PFSK-1 (cell line): Measurements from ENCODE around the gene TMSB10.

Experiments used
- FOXP2 ChIP-seq: optimal IDR thresholded peaks from 2 replicates; pipeline ENCODE3; 2011; ENCODE audit warnings: borderline replicate concordance, control low read depth, inconsistent platforms; ENCODE audit not compliant: insufficient read depth; ENCODE audit errors: extremely low read length, extremely low read depth
- POLR2AphosphoS5 ChIP-seq: IDR thresholded peaks from 2 replicates; pipeline ENCODE4 v1.6.1; 2012; ENCODE audit warnings: low read depth, mild to moderate bottlenecking, control low read depth, low read length, moderate library complexity
- REST ChIP-seq, 2 experiments: IDR thresholded peaks; 2 replicates each; pipeline versions ENCODE4 v1.6.1 to v1.8.0; 2011 to 2012; ENCODE audit warnings: low read depth in 2 of 2, low read length in 2 of 2, control low read depth in 1 of 2, inconsistent platforms in 1 of 2, mild to moderate bottlenecking in 1 of 2, moderate library complexity in 1 of 2; ENCODE audit not compliant: insufficient read depth in 1 of 2
- SIN3A ChIP-seq: IDR thresholded peaks from 2 replicates; pipeline ENCODE4 v1.6.1; 2012; ENCODE audit warnings: mild to moderate bottlenecking, low read length, moderate library complexity, borderline replicate concordance; ENCODE audit not compliant: insufficient read depth
- TAF1 ChIP-seq: IDR thresholded peaks from 2 replicates; pipeline ENCODE4 v1.6.1; 2012; ENCODE audit warnings: low read length, control low read depth, borderline replicate concordance; ENCODE audit not compliant: insufficient read depth

The TMSB10 gene

GRCh38 chr2:84878459-84878858 lies 27.0 kb upstream of the TMSB10 start:
- TF ChIP-seq POLR2AphosphoS5 = no peak
- TF ChIP-seq SIN3A = no peak
- TF ChIP-seq REST (IDR thresholded peaks at IDR 0.05; ENCODE audit: insufficient read depth in 1 of 2, low read depth in 2 of 2, low read length in 2 of 2) = no peak
- no peak for TF ChIP-seq TAF1
- no peak for TF ChIP-seq FOXP2

DNA sequence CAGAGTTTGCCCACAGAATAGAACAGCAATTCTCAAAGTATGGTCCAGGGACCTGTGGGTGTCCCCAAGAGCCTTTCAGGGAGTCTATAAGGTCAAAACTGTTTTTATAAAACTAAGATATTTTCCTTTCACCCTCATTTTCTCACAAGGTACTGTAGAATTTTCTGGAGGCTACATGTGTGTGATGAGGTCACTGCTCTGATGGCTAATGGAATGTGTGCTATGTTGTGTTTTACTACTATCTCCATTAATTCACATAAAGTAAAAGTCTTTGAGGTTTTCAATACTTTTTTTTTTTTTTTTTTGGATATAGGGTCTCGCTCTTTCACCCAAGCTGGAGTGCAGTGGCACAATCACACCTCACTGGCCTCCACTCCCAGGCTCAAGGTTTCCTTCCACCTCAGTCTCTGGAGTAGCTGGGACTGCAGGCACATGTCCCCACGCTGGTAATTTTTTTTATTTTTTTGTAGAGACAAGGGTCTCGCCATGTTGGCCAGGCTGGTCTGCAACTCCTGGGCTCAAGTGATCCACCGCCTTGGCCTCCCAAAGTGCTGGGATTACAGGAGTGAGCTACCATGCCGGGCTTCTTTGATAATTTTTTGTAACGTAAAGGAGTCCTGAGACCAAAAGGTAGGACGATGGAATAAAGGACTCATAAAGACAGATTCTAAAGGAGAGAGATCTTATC lies 26.4 kb upstream of the TMSB10 start:
- no peak for TF ChIP-seq REST (IDR thresholded peaks at IDR 0.05; ENCODE audit: insufficient read depth in 1 of 2, low read depth in 2 of 2, low read length in 2 of 2)
- no peak for TF ChIP-seq TAF1
- TF ChIP-seq SIN3A = no peak
- TF ChIP-seq FOXP2 = no peak
- no peak for TF ChIP-seq POLR2AphosphoS5

DNA sequence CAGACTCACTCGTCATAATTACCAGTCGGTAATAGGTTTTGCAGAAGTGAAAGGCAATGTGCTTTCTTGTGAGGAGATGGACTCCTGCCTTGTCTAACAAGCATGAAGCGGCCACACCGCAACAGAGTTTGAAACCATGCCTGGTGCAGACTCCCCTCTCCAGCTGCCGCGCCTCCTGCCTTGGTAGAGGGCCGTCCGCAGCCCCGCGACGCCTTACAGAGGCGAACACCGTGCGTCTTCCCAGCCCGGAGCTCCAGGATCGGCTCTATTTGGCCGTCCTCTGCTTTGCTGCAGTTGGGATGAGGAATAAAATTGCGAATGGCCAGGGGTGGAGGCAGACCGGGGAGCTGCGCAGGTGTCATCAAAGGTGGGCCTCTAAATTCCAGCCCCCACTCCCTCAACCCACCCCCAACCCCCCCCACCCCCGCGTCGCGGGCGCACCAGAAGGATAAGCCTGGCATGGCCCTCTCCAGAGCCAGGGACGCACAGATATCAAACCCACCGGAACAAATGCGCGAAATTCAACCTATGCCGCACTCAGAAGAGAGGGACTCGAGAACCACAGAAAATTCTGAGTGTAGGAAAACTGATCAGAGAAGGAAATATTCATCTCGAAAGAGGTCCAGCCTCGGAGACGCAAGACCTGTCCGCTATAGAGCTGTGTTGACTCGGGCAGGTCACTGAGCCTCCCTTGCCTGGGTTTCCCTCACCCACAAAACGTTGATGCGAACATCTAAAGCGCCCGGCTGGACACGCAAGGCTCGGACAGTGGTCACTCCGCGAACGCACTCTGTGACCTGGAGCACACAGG lies 25.7 kb upstream of the TMSB10 start:
- no peak for TF ChIP-seq FOXP2
- TF ChIP-seq REST (IDR thresholded peaks at IDR 0.05; ENCODE audit: insufficient read depth in 1 of 2, low read depth in 2 of 2, low read length in 2 of 2) = no peak
- TF ChIP-seq SIN3A = no peak
- no peak for TF ChIP-seq POLR2AphosphoS5
- no peak for TF ChIP-seq TAF1

- TF ChIP-seq SIN3A = no peak
- no peak for TF ChIP-seq POLR2AphosphoS5
- TF ChIP-seq FOXP2 = no peak
Measured at GRCh38 chr2:84880395-84880644, 25.1 kb upstream of the TMSB10 start.

GRCh38 chr2:84880645-84881521 lies 24.6 kb upstream of the TMSB10 start, which contains the start of gene TRABD2A:
Gene TRABD2A, minus strand, starts transcription at chr2:84881084. Its CDS starts 45 bp downstream, at chr2:84881039.
- no peak for TF ChIP-seq POLR2AphosphoS5
- no peak for TF ChIP-seq FOXP2
- no peak for TF ChIP-seq TAF1
- no peak for TF ChIP-seq REST (IDR thresholded peaks at IDR 0.05; ENCODE audit: insufficient read depth in 1 of 2, low read depth in 2 of 2, low read length in 2 of 2)
- no peak for TF ChIP-seq SIN3A
